Lower lobe of right lung (tissue), 2 donors: ENCODE measurements around the gene GSTA4. TPM values are rescaled to one million over a fixed set of nuclear protein-coding genes. Genes with fewer than 3 reads are reported as not detected.
A peak's percentile ranks its signal among the peaks of the same experiment; 100 is the strongest.
"Not testable (repeated sequence)": the region's sequence is repeated elsewhere in the genome, so short reads cannot be mapped to it uniquely, and the experiment has no call there.

Experiments
- ATAC-seq, 2 donors: fragments of 200-7000 bp; cut with Tn5 transposase; one replicate each; pipeline ENCODE4 v1.9.1; 2020 to 2022; ENCODE audit warnings: mild to moderate bottlenecking in 2 of 2, moderate library complexity in 2 of 2
- DNase-seq: peaks from one replicate; pipeline ENCODE4 v3.0.0-alpha.2; 2020
- H3K27ac ChIP-seq: fragments of 200-600 bp; one replicate; pipeline ENCODE4 v1.8.0; 2022
- H3K27me3 ChIP-seq: fragments of 200-600 bp; one replicate; pipeline ENCODE4 v1.8.0; 2022; ENCODE audit warnings: low read depth
- H3K36me3 ChIP-seq: fragments of 200-600 bp; one replicate; pipeline ENCODE4 v1.8.0; 2022; ENCODE audit warnings: mild to moderate bottlenecking
- H3K4me1 ChIP-seq: fragments of 200-600 bp; one replicate; pipeline ENCODE4 v1.8.0; 2022
- H3K4me3 ChIP-seq: fragments of 200-600 bp; one replicate; pipeline ENCODE4 v1.8.0; 2022; ENCODE audit warnings: mild to moderate bottlenecking
- H3K9me3 ChIP-seq: fragments of 200-600 bp; one replicate; pipeline ENCODE4 v1.8.0; 2022
- CTCF ChIP-seq: fragments of 200-600 bp; IDR thresholded peaks from one replicate; pipeline ENCODE4 v1.8.0; 2022; ENCODE audit warnings: antibody characterized with exemption, mild to moderate bottlenecking
- intact Hi-C: fragments of 100-400 bp; cut with DNase I; formaldehyde crosslinking; loops from one replicate; pipeline ENCODE4 v1.11.0; 2022
- long read RNA-seq: library from polyadenylated mRNA; unstranded; transcript quantifications from one replicate; pipeline ENCODE4 v2.0.0, GENCODE V29; 2021
- total RNA-seq: library from RNA; stranded (reverse); fragmentation: NEBNext Ultra II Directional; extraction: Animal tissue kit (Norgen Biotek cat#: 25700); gene quantifications from one replicate; pipeline ENCODE4 v1.2.1, GENCODE V29; 2021
- donor health status: DM: no; HTN: yes; CAD: no; lungs with severe emphysema.

GSTA4 gene, protein sequence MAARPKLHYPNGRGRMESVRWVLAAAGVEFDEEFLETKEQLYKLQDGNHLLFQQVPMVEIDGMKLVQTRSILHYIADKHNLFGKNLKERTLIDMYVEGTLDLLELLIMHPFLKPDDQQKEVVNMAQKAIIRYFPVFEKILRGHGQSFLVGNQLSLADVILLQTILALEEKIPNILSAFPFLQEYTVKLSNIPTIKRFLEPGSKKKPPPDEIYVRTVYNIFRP
- 63.4 TPM for total RNA-seq
- long read RNA-seq, transcript GSTA4-203 (7 exons, 1,334 nt) = major isoform, 41 of 74 reads
- long read RNA-seq, partial matches to known transcripts = 15 of 74 reads
- long read RNA-seq, other reads (novel, unspliced or antisense) = 18 of 74 reads

GRCh38 chr6:52995089-52995912, at the start of gene GSTA4:
Gene GSTA4 (minus strand): TSS chr6:52995284. CDS start chr6:52994243, 1,041 bp downstream.
- peak; percentile 97 for DNase-seq
- H3K9me3 ChIP-seq, intact Hi-C loops, H3K27me3 ChIP-seq, H3K36me3 ChIP-seq, H3K4me1 ChIP-seq: not testable (repeated sequence)
- Histone ChIP-seq H3K4me3 (peak within 1 kb of the TSS; percentile 71), H3K27ac (peak within 1 kb of the TSS; percentile 92)
- peak; percentile 81 for TF ChIP-seq CTCF
- peak; percentile 99 to 100 for ATAC-seq

DNA sequence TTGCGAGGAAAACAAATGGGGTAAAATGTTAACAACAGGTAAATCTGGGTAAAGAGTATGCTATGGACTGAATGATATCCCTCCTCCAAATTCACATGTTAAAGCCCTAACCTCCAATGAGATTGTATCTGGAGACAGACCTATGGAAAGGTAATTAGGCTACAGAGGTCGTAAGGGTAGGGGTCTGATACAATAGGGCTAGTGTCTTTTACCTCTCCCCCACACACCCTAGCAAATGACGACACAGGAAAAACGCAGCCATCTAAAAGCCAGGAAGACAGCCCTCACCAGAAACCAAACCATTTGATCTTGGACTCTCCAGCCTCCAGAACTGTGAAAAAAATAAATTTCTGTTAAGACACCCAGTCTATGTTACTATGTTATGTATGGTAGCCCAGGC, 49.5 kb upstream of the GSTA4 start:
- Histone ChIP-seq H3K9me3 (no peaks in the 10 kb centered on the region), H3K36me3 (peaks cover 18% of the 10 kb centered on the region), H3K4me3 (no peak overlapping the region), H3K4me1 (peaks cover 10% of the 10 kb centered on the region), H3K27me3 (no peaks in the 10 kb centered on the region), H3K27ac (no peak overlapping the region)
- intact Hi-C loops = no loop called here
- TF ChIP-seq CTCF = no peak
- no peak for DNase-seq
- ATAC-seq = no peak

DNA sequence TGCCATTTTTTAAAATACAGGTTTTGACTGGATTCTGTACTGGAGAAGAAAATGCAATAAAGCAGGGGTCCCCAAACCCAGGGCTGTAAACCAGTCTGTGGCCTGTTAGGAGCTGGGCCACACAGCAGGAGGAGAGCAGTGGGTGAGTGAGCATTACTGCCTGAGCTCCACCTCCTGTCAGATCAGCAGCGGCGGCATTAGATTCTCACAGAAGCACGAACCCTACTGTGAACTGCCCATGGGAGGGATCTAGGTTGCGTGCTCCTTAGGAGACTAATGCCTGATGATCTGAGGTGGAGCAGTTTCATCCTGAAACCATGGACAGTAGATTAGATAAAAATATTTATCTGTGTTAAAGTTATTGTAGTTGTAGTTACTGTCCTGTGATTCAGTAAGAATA, 49.0 kb upstream of the GSTA4 start:
- Histone ChIP-seq H3K27ac (no peak overlapping the region), H3K4me1 (peaks cover 10% of the 10 kb centered on the region), H3K4me3 (no peak overlapping the region), H3K9me3 (no peaks in the 10 kb centered on the region), H3K36me3 (peaks cover 23% of the 10 kb centered on the region), H3K27me3 (no peaks in the 10 kb centered on the region)
- no peak for ATAC-seq
- intact Hi-C loops = no loop called here
- no peak for DNase-seq
- no peak for TF ChIP-seq CTCF

GRCh38 chr6:53043581-53043980, 48.5 kb upstream of the GSTA4 start:
- Histone ChIP-seq H3K4me3 (no peak overlapping the region), H3K9me3 (no peaks in the 10 kb centered on the region), H3K27ac (no peak overlapping the region), H3K27me3 (no peaks in the 10 kb centered on the region), H3K36me3 (peaks cover 27% of the 10 kb centered on the region), H3K4me1 (peaks cover 10% of the 10 kb centered on the region)
- TF ChIP-seq CTCF = no peak
- intact Hi-C loops = no loop called here
- DNase-seq = no peak
- ATAC-seq = no peak

GRCh38 chr6:53042112-53042511, 47.0 kb upstream of the GSTA4 start:
- intact Hi-C loops = no loop called here
- peaks cover 40% of the 10 kb centered on the region for H3K36me3 ChIP-seq
- no peak overlapping the region for H3K4me3 ChIP-seq

More at GRCh38 chr6:53042112-53042511, 47.0 kb upstream of the GSTA4 start:
- H3K27me3 ChIP-seq = no peaks in the 10 kb centered on the region
- H3K4me1 ChIP-seq = peaks cover 10% of the 10 kb centered on the region
- no peak overlapping the region for H3K27ac ChIP-seq
- no peaks in the 10 kb centered on the region for H3K9me3 ChIP-seq
- no peak for TF ChIP-seq CTCF
- ATAC-seq = no peak
- DNase-seq = no peak
